ENCODE measurements around the gene MNT. TPM values are rescaled to one million over a fixed set of nuclear protein-coding genes. Genes with fewer than 3 reads are reported as not detected.
"Not testable (repeated sequence)": the region's sequence is repeated elsewhere in the genome, so short reads cannot be mapped to it uniquely, and the experiment has no call there.

Gene MNT, protein sequence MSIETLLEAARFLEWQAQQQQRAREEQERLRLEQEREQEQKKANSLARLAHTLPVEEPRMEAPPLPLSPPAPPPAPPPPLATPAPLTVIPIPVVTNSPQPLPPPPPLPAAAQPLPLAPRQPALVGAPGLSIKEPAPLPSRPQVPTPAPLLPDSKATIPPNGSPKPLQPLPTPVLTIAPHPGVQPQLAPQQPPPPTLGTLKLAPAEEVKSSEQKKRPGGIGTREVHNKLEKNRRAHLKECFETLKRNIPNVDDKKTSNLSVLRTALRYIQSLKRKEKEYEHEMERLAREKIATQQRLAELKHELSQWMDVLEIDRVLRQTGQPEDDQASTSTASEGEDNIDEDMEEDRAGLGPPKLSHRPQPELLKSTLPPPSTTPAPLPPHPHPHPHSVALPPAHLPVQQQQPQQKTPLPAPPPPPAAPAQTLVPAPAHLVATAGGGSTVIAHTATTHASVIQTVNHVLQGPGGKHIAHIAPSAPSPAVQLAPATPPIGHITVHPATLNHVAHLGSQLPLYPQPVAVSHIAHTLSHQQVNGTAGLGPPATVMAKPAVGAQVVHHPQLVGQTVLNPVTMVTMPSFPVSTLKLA
- total RNA-seq (2014; rRNA removed; shearing (Covaris generic)), result 1.2 and 1.7 TPM in 2 replicates

- peak; percentile 97 for DNase-seq (ENCODE audit: low read depth)
Measured at GRCh38 chr17:2400877-2401425, at the start of gene MNT. MNT (minus strand) TSS chr17:2401060; CDS start chr17:2400712, 348 bp downstream.

DNA sequence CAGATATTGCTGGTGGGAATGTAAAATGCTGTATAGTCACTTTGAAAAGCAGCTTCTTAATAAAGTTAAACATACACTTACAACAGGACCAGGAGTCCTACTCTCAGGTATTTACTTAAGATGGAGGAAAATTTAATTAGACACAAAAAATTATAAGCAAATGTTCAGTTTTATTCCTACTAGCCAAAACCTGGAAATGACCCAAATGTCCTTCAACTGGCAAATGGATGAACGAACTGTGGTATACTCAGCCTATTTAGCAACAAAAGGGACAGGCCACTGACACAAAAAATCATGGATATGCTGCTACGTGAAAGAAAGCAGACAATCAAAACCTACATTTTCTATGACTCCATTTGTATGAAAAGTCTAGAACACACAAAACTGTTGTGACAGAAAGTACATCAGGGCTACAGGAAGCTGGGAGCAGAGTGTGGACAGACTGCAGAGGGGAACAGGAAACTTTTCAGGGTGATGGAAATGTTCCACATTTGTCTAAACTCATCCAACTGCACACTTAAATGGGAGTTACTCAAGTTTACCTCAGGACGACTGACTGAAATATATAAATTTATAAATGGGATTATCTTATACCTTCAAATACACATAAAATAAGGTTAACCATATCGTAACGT lies 49.3 kb upstream of the MNT start:
- DNase-seq (ENCODE audit: low read depth), result no peak

- DNase-seq (ENCODE audit: low read depth), result no peak
Measured at GRCh38 chr17:2449486-2449885, 48.6 kb upstream of the MNT start.

DNA sequence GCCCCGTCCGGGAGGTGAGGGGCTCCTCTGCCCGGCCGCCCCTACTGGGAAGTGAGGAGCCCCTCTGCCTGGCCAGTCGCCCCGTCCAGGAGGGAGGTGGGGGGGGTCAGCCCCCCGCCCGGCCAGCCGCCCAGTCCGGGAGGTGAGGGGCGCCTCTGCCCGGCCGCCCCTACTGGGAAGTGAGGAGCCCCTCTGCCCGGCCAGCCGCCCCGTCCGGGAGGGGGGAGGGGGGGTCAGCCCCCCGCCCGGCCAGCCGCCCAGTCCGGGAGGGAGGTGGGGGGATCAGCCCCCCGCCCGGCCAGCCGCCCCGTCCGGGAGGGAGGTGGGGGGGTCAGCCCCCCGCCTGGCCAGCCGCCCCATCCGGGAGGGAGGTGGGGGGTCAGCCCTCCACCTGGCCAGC lies 46.6 kb upstream of the MNT start:
- DNase-seq (ENCODE audit: low read depth), result not testable (repeated sequence)

DNA sequence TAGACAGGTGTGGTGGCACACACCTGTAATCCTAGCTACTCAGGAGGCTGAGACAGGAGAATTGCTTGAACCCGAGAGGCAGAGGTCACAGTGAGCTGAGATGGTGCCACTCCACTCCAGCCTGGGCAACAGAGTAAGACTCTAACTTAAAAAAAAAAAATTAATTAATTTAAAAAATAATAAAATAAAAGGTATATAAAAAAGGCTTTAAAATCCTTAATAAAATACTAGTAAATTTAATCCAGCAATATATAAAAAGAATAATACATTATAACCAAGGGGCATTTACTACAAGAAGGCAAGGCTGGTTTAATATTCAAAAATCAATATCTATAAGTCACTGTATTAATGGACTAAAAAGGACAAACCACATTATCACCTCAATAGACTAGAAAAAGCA lies 44.8 kb upstream of the MNT start:
- DNase-seq (ENCODE audit: low read depth), result no peak

- DNase-seq (ENCODE audit: low read depth), result no peak
Measured at GRCh38 chr17:2444382-2444781, 43.5 kb upstream of the MNT start.

DNA sequence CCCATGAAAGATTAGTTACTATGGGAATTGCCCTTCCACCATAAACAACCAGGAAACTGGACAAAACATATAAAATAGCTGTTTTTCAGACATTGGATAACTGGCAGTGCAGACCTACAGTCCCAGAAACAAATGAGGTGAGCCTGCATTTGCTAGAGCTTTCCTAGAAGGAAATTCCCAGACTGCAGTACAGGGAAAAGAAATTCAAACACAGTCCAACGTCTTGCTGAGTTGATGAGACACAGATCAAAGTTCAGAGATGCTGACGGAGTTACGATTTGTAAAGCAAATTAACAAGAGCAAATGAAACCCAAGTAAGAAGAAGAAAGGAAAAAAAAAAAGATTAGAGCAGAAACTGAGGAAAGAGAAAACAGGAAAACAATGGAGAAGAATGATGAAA lies 41.3 kb upstream of the MNT start:
- DNase-seq (ENCODE audit: low read depth), result no peak

DNA sequence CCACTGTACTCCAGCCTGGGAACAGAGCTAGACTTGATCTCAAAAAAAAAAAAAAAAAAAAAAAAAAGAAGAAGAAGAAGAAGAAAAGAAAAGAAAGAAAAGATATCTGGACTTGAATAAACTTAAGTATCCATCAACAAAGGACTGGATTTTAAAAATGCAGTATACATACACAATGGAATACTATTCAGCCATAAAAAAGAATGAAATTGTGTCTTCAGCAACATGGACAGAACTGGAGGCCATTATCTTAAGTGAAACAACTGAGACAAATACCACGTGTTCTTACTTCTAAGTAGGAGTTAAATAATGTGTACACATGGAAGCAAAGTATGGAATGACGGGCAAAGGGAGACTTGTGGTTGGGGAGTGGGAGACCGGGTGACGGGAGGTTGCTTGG lies 40.1 kb upstream of the MNT start:
- no peak for DNase-seq (ENCODE audit: low read depth)

GRCh38 chr17:2439997-2440396 lies 39.1 kb upstream of the MNT start:
- peak; percentile 26 for DNase-seq (ENCODE audit: low read depth)

GRCh38 chr17:2438823-2439222 lies 38.0 kb upstream of the MNT start:
- peak; percentile 19 for DNase-seq (ENCODE audit: low read depth)

DNA sequence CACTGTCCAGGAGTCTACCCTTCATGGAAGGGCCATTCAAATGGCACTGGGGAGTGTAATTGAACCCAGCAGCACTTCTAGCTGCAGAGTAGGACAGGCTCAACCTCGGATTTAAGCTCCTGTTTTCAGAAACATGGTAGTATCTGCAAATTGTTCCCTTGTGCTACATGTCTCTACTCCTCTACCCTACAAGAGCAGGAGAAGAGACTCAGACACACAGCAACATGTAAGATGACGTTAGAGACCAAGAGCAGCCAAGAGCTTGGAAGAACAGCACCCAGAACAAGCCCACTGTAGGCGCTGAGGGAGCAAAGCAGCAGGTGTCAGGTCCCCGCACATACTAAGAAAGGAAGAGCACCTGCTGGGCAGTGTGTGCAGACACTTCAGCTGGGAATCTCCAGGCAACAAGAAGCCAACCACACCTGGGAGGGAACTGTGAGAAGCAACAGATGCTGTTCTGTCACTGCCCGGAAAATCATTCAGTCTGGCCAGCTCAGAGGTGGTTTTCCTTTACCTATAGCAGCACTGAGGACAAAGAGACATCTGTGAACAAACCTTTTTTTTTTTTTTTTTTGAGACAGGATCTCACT lies 35.6 kb upstream of the MNT start:
- no peak for DNase-seq (ENCODE audit: low read depth)

- DNase-seq (ENCODE audit: low read depth), result no peak
Measured at GRCh38 chr17:2435862-2436261, 35.0 kb upstream of the MNT start.

DNA sequence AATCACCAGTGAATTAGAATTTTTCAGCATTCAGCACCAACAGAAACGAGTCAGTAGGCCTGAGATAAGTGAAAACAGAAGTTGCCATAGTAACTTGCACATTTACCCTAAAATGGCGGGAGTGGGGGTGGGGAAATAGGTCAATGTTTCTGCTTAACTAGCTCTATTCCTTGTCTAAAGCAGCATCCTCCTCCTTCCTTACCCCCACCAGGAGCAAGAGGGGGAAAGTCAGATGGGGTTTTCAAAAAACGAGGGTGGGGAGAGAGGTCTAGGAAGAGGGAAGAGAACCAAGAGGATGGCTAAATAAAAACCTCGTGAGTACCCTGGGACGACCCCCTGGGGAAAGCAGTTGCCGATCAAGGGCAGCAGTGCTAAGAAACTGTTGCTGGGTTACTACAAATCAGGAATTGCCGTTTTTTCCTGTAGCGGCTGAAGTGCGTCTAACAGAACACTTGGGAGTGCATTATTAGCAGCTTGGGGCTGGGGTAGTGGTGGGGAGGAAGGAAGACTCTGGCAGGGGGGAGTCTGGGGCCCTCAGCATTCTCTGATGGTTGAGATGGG lies 34.4 kb upstream of the MNT start:
- DNase-seq (ENCODE audit: low read depth), result no peak

DNA sequence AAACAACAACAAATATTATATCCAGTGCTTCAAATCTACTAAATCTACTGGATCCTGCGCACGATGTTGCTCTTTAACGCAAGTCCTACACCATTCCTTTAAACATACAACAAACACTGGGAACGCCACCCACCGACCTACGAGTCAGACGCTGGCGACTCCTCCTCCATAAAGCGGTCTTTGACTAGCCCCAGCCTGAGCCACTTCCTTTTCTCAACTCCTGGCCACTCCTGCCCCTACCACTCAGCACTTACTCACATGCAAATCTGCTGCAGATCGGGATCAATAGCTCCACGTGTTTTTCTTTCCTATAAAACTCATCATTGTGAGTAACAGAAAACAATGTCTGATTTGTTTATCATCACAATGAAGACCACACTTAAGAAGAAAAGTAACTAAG lies 32.8 kb upstream of the MNT start:
- DNase-seq (ENCODE audit: low read depth), result peak; percentile 24

DNA sequence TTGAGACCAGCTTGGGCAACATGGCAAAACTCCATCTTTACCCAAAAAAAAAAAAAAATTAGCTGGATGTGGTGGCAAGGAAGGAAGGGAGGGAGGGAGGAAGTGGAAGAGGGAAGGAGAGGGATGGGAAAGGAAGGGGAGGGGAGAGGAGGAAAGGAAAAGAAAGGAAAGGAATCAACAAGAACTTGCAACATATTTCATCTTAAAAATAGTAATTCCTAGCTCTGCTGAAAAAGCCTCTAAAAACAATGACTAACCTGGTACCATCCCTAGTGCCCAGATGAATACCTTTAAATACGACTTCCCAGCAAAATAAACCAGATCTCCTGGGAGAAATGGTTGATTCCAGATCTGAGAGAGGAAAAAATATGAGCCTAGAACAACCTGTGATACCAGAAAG lies 27.1 kb upstream of the MNT start:
- no peak for DNase-seq (ENCODE audit: low read depth)

DNA sequence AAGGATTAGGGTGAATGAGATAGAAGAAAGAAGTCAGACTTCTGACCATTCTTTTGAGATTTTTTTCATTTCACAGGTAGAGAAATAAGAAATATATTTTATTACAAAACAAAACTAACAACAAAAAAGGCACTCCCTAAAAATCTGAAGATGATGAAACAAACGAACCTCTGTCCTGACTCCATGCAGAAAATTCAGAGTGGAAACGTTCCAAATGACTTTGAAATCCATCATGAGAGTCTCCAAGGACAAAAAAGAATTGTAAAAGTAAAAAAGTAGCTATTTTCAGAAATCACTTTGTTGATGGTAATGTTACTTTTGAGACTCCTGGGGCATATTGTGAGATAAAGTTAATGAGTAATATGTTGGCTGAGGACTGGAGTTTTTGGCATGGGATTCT lies 26.4 kb upstream of the MNT start:
- no peak for DNase-seq (ENCODE audit: low read depth)

DNA sequence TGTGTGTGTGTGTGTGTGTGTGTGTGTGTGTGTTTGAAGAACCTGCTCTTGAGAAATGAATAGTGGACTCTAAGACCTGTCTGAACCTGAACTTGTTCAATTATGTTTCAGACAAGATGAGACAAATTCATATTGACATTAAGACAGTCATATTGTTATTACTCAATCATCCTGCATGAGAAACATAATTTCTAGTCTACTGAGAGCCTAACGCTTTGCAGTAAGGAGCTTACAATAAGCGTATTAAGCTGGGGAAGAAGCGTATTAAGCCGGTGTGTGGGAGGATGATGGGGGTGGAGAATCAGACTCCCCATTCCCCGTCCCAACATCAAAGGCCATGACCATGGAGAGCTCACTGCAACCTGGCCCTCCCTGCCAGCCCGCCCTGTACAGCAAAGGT lies 22.4 kb upstream of the MNT start:
- DNase-seq (ENCODE audit: low read depth), result no peak

GRCh38 chr17:2421315-2422147 lies 20.7 kb upstream of the MNT start:
- DNase-seq (ENCODE audit: low read depth), result no peak

DNA sequence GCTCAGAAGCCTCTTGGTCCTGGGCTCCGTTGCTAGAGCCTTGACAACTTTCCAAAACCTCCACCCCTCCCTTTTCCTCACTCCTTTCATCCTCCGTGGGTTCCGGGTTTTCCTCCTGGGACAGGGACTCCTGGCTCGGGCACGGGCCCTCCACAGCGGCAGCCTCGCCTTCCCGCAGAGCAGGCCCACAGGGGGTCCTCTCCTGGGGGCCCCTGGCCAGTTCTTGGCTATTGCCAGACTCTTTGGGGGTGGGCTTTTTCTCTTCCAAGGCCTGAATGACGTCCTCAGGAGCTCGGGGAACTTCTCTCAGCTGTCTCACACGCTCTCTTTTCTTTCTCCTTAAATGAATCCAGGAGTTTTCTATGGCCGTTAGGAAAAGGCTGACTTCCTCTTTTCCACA lies 19.3 kb upstream of the MNT start:
- DNase-seq (ENCODE audit: low read depth), result no peak

GRCh38 chr17:2419486-2419885 lies 18.6 kb upstream of the MNT start:
- DNase-seq (ENCODE audit: low read depth), result no peak

GRCh38 chr17:2418572-2418971 lies 17.7 kb upstream of the MNT start:
- no peak for DNase-seq (ENCODE audit: low read depth)

Data from Daoy (cell line).